Endothelial cell of umbilical vein (primary cell): Measurements from ENCODE around the gene MUC5AC. TPM values are rescaled to one million over a fixed set of nuclear protein-coding genes. Genes with fewer than 3 reads are reported as not detected.

ENCODE experiments used
- Bru-seq: library from RNA; stranded (reverse); fragments of 400-500 nt; gene quantifications from one replicate; lab custom pipeline; 2021; lab: Mats Ljungman, UMichigan
- BruChase-seq, 2 experiments: library from RNA; stranded (reverse); fragments of 400-500 nt; gene quantifications; one replicate each; lab custom pipeline; 2021; lab: Mats Ljungman, UMichigan
- BruUV-seq: library from RNA; stranded (reverse); fragments of 400-500 nt; replicated peaks from 2 replicates; lab custom pipeline; 2021; lab: Mats Ljungman, UMichigan
- CTCF ChIA-PET: fragments of 300-600, 350-600 bp; sonication (Branson Sonifier 250); formaldehyde crosslinking; loops from one replicate; lab custom pipeline; 2021; ENCODE audit warnings: antibody characterized with exemption, inconsistent platforms; lab: Charles Lee
- POLR2A ChIA-PET: fragments of 300-600, 350-600 bp; sonication (Branson Sonifier 250); formaldehyde crosslinking; loops from one replicate; lab custom pipeline; 2021; ENCODE audit warnings: antibody characterized with exemption, inconsistent platforms; lab: Charles Lee
- DNase-seq: peaks from one replicate; pipeline ENCODE4 v3.0.0-alpha.2; 2011; ENCODE audit warnings: low read depth, low spot score
- FAIRE-seq: peaks from 2 replicates; lab custom pipeline; 2011; peaks lifted over from hg19 to GRCh38; lab: Jason Lieb, UNC
- H2AFZ ChIP-seq: 2 replicates; pipeline ENCODE4 v1.6.0; 2012; ENCODE audit warnings: low read depth, low read length, control low read depth, inconsistent platforms
- H3K27ac ChIP-seq: 2 replicates; pipeline ENCODE4 v1.5.1; 2011; ENCODE audit warnings: low read depth, mild to moderate bottlenecking, control low read depth, low read length, moderate library complexity; ENCODE audit not compliant: insufficient read depth
- H3K27me3 ChIP-seq, 2 experiments: 2 replicates each; pipeline versions ENCODE4 v1.6.0 to v1.6.1; 2011; ENCODE audit warnings: low read length in 2 of 2, mixed read lengths in 1 of 2; ENCODE audit not compliant: control insufficient read depth in 2 of 2, insufficient read depth in 2 of 2
- H3K36me3 ChIP-seq, 2 experiments: 2 replicates in 1 of 2; 3 replicates in 1 of 2; pipeline ENCODE4 v1.5.1; 2011; ENCODE audit warnings: low read length in 2 of 2, mild to moderate bottlenecking in 1 of 2, moderate library complexity in 1 of 2; ENCODE audit not compliant: control insufficient read depth in 2 of 2, insufficient read depth in 2 of 2; ENCODE audit errors: extremely low read depth in 1 of 2
- H3K4me1 ChIP-seq: 3 replicates; pipeline ENCODE4 v1.5.1; 2011; ENCODE audit warnings: mild to moderate bottlenecking, low read length; ENCODE audit not compliant: control insufficient read depth, insufficient read depth; ENCODE audit errors: extremely low read depth
- H3K4me2 ChIP-seq: 2 replicates; pipeline ENCODE4 v1.6.1; 2011; ENCODE audit warnings: low read length, control low read depth, mixed read lengths; ENCODE audit not compliant: insufficient read depth
- H3K4me3 ChIP-seq, 3 experiments: fragments of 200-600 bp in 1 of 3; sonication (generic), shearing (Covaris generic) in 1 of 3; replicated peaks in 1 of 3; 2 replicates each; pipeline ENCODE4 v1.5.1; 2011 to 2016; ENCODE audit warnings: control low read depth in 3 of 3, low read length in 3 of 3, mild to moderate bottlenecking in 2 of 3, inconsistent platforms in 1 of 3, low read depth in 1 of 3, moderate library complexity in 1 of 3; ENCODE audit not compliant: insufficient read depth in 1 of 3
- H3K79me2 ChIP-seq: 2 replicates; pipeline ENCODE4 v1.6.0; 2012; ENCODE audit warnings: low read length, inconsistent platforms; ENCODE audit not compliant: control insufficient read depth, insufficient read depth
- H3K9ac ChIP-seq: replicated peaks from 2 replicates; pipeline ENCODE3; 2011; ENCODE audit warnings: low read length, control low read depth; ENCODE audit not compliant: insufficient read depth; ENCODE audit errors: extremely low read depth
- H3K9me1 ChIP-seq: replicated peaks from 3 replicates; pipeline ENCODE4 v1.6.0; 2011; ENCODE audit warnings: mild to moderate bottlenecking, low read length; ENCODE audit not compliant: control insufficient read depth, insufficient read depth; ENCODE audit errors: extremely low read depth
- H3K9me3 ChIP-seq: replicated peaks from 2 replicates; pipeline ENCODE4 v1.5.1; 2012; ENCODE audit warnings: low read length, inconsistent platforms; ENCODE audit not compliant: control insufficient read depth, insufficient read depth
- H4K20me1 ChIP-seq: replicated peaks from 2 replicates; pipeline ENCODE3; 2011; ENCODE audit warnings: mild to moderate bottlenecking, low read length; ENCODE audit not compliant: control insufficient read depth, insufficient read depth; ENCODE audit errors: extremely low read depth
- EZH2 ChIP-seq: IDR thresholded peaks from 2 replicates; pipeline ENCODE4 v1.6.1; 2012; ENCODE audit warnings: borderline replicate concordance, low read depth, mild to moderate bottlenecking, moderate library complexity, low read length, inconsistent platforms; ENCODE audit not compliant: severe bottlenecking
- FOS ChIP-seq: IDR thresholded peaks from 2 replicates; pipeline ENCODE4 v1.6.1; 2011; ENCODE audit warnings: mild to moderate bottlenecking, low read length, moderate library complexity, borderline replicate concordance; ENCODE audit not compliant: insufficient read depth
- GATA2 ChIP-seq: IDR thresholded peaks from 2 replicates; pipeline ENCODE4 v1.7.0; 2011; ENCODE audit warnings: low read depth, mild to moderate bottlenecking, moderate library complexity, mixed read lengths, low read length; ENCODE audit not compliant: insufficient read length, insufficient read depth
- JUN ChIP-seq: IDR thresholded peaks from 2 replicates; pipeline ENCODE4 v1.6.1; 2011; ENCODE audit warnings: borderline replicate concordance, low read depth; ENCODE audit not compliant: insufficient read length, insufficient read depth
- MYC ChIP-seq: IDR thresholded peaks from one replicate; pipeline ENCODE4 v1.6.1; 2011; ENCODE audit warnings: mild to moderate bottlenecking, low read depth, low read length
- POLR2A ChIP-seq: IDR thresholded peaks from 2 replicates; pipeline ENCODE4 v1.6.1; 2012; ENCODE audit warnings: low read depth, mild to moderate bottlenecking, control low read depth, low read length
- POLR2AphosphoS5 ChIP-seq: IDR thresholded peaks from 2 replicates; pipeline ENCODE4 v1.6.1; 2012; ENCODE audit warnings: low read depth, mild to moderate bottlenecking, control low read depth, low read length, moderate library complexity; ENCODE audit not compliant: insufficient read depth
- dilution Hi-C: fragments of 300-500 bp; cut with MboI; formaldehyde crosslinking; loops from one replicate; pipeline ENCODE4 v1.15.0; 2019; ENCODE audit warnings: low sequenced_read_pairs; ENCODE audit not compliant: extremely low pct_ligation_motif_present
- intact Hi-C: fragments of 100-400 bp; cut with micrococcal nuclease; formaldehyde crosslinking; loops from one replicate; pipeline ENCODE4 v1.10.0; 2022
- long read RNA-seq: library from polyadenylated mRNA; stranded (forward); transcript quantifications from one replicate; pipeline ENCODE4 v2.0.0, GENCODE V29; 2021
- polyA minus RNA-seq, 3 experiments: library from RNA; depleted of rRNA, polyadenylated mRNA; stranded (reverse); fragments of >200 nt; gene quantifications; 1 replicate in 1 of 3; 2 replicates in 2 of 3; pipeline ENCODE4 v1.2.3, GENCODE V29; 2011
- polyA plus RNA-seq, 4 experiments: library from polyadenylated mRNA; depleted of rRNA in 3 of 4; stranded (reverse) in 3 of 4; unstranded in 1 of 4; fragments of >200 nt; gene quantifications; 2 replicates each; pipeline versions ENCODE4 v1.2.1 to v1.2.3, GENCODE V29; 2011 to 2012; ENCODE audit warnings: missing spikeins in 1 of 4
- total RNA-seq: library from RNA; stranded (reverse); gene quantifications from 2 replicates; pipeline ENCODE4 v1.2.3, GENCODE V29; 2021
- TF ChIP-seq, protein P1 (sequence below), 2 donors: IDR thresholded peaks; 1 replicate in 1 of 2; 2 replicates in 1 of 2; pipeline ENCODE4 v1.5.1; 2011; ENCODE audit warnings: low read length in 2 of 2, mild to moderate bottlenecking in 2 of 2, moderate library complexity in 2 of 2, control low read depth in 1 of 2, inconsistent platforms in 1 of 2, low read depth in 1 of 2; ENCODE audit not compliant: insufficient read depth in 1 of 2; ENCODE audit errors: extremely low read depth in 1 of 2
- TF ChIP-seq, protein P2 (sequence below): IDR thresholded peaks from 2 replicates; pipeline ENCODE4 v1.6.1; 2011; ENCODE audit not compliant: insufficient read depth, insufficient read length

The MUC5AC gene
- not detected in 2 replicates for total RNA-seq
- not detected in 2 replicates for polyA plus RNA-seq
- polyA plus RNA-seq (2011; cell fraction: cytosol; rRNA removed): not detected in 2 replicates
- polyA plus RNA-seq (2011; cell fraction: nucleus; rRNA removed): not detected in 2 replicates
- not detected in 2 replicates for polyA plus RNA-seq (2012)
- not detected in 2 replicates for polyA minus RNA-seq
- polyA minus RNA-seq (2011; cell fraction: cytosol; rRNA and poly(A)+ RNA removed): 0.10 TPM
- polyA minus RNA-seq (2011; cell fraction: nucleus; rRNA and poly(A)+ RNA removed): not detected in 2 replicates
- Bru-seq, nascent RNA: not detected
- not detected for BruChase-seq, experiment 1, labeled RNA remaining after a 6-hour chase
- BruChase-seq, experiment 2, labeled RNA remaining after a 2-hour chase: not detected
- long read RNA-seq: 0 reads

DNA sequence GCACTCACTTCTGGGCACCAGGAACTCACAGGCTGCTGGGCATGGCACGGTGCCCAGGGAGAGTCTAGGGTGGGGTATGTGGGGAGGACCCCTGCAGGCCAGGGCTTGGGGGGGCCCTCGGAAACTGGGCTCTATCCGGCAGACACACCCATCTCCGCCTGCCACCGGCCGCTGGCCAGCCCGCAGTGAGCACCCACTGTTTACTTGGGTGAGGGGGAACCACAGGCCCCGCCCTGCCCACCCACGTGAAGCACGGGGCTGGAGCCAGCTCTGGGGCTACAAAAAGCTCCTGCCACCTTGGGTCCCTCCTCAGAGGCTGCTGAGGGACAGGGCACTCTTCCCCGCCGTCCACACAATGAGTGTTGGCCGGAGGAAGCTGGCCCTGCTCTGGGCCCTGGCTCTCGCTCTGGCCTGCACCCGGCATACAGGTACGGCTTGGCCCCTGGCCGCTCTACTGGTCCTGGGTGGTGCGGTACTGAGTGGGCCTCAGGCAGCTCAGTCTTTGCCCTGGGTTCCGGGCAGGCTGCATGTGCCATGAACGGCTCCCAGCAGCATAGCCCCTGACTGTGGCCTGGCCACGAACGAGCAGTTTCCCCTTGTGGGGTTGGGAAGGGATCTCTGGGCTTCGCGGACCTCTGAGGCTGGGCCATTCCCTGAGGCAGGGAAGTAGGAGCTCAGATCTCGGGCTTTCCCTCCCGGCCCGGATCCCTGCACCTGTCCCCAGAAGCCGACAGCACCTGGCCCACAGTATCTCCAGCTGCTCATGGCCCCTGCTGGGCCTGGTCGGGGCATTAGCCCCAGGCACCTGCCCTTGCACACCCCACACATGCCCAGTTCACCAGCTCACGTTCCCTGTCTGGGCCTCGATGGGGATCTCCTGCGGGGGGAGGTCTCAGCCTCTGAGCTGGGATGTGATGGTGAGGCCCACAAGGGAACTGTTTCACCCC is at the start of gene MUC5AC:
MUC5AC (plus strand) TSS at position 309 of the 947 bp plus-strand sequence; CDS start at position 356, 47 bp downstream.
- ChIA-PET POLR2A (no interaction called here), CTCF (no interaction called here)
- TF ChIP-seq JUN: no peak
- TF ChIP-seq FOS: no peak
- no peak for TF ChIP-seq POLR2AphosphoS5
- TF ChIP-seq EZH2: no peak
- no peak for TF ChIP-seq MYC
- TF ChIP-seq GATA2: no peak
- TF ChIP-seq, protein P1, sequence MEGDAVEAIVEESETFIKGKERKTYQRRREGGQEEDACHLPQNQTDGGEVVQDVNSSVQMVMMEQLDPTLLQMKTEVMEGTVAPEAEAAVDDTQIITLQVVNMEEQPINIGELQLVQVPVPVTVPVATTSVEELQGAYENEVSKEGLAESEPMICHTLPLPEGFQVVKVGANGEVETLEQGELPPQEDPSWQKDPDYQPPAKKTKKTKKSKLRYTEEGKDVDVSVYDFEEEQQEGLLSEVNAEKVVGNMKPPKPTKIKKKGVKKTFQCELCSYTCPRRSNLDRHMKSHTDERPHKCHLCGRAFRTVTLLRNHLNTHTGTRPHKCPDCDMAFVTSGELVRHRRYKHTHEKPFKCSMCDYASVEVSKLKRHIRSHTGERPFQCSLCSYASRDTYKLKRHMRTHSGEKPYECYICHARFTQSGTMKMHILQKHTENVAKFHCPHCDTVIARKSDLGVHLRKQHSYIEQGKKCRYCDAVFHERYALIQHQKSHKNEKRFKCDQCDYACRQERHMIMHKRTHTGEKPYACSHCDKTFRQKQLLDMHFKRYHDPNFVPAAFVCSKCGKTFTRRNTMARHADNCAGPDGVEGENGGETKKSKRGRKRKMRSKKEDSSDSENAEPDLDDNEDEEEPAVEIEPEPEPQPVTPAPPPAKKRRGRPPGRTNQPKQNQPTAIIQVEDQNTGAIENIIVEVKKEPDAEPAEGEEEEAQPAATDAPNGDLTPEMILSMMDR (IDR thresholded peaks at IDR 0.05; ENCODE audit: extremely low read depth in 1 of 2, insufficient read depth in 1 of 2, low read depth in 1 of 2, low read length in 2 of 2): no peak
- TF ChIP-seq POLR2A: no peak
- TF ChIP-seq, protein P2, sequence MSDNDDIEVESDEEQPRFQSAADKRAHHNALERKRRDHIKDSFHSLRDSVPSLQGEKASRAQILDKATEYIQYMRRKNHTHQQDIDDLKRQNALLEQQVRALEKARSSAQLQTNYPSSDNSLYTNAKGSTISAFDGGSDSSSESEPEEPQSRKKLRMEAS: no peak
- no peak within 1 kb of the TSS for H3K4me3 ChIP-seq
- no peak within 1 kb of the TSS for H3K27ac ChIP-seq
- no TSS peak for BruUV-seq
- H3K36me3 ChIP-seq: no peaks in the 10 kb centered on the region
- DNase-seq: no peak
- intact Hi-C loops: no loop called here
- no peak within 1 kb of the TSS for H3K9ac ChIP-seq
- dilution Hi-C loops: no loop called here
- H3K27me3 ChIP-seq: no peaks in the 10 kb centered on the region
- H3K9me1 ChIP-seq: no peaks in the 10 kb centered on the region
- H3K9me3 ChIP-seq: no peaks in the 10 kb centered on the region
- no peak within 1 kb of the TSS for H3K4me2 ChIP-seq
- no peak within 1 kb of the TSS for H2AFZ ChIP-seq
- H4K20me1 ChIP-seq: no peaks in the 10 kb centered on the region
- no peak for FAIRE-seq
- H3K4me1 ChIP-seq: peaks cover 4% of the 10 kb centered on the region
- H3K79me2 ChIP-seq: no peaks in the 10 kb centered on the region
